K562 (cell line): ENCODE results near the gene TXK. TPM values are rescaled to one million over a fixed set of nuclear protein-coding genes. Genes with fewer than 3 reads are reported as not detected.

Experiments
- ARHGAP35 ChIP-seq: fragments of 450-650 bp; IDR thresholded peaks from 2 replicates; pipeline ENCODE4 v1.6.1; 2018; ENCODE audit not compliant: partially characterized antibody
- ARID1B ChIP-seq: fragments of 450-650 bp; IDR thresholded peaks from 2 replicates; pipeline ENCODE4 v1.6.1; 2016; ENCODE audit warnings: antibody characterized with exemption, mild to moderate bottlenecking, inconsistent platforms
- BDP1 ChIP-seq: IDR thresholded peaks from 3 replicates; pipeline ENCODE4 v1.6.1; 2011; ENCODE audit not compliant: insufficient read length, insufficient read depth
- CBFA2T2 ChIP-seq: fragments of 450-650 bp; conservative IDR thresholded peaks from 2 replicates; pipeline ENCODE4 v1.6.1; 2017; ENCODE audit warnings: mild to moderate bottlenecking
- CBFA2T3 ChIP-seq: fragments of 450-650 bp; IDR thresholded peaks from 2 replicates; pipeline ENCODE4 v1.6.1; 2017
- E4F1 ChIP-seq: fragments of 250-450 bp; sonication (Bioruptor Pico); IDR thresholded peaks from 2 replicates; pipeline ENCODE4 v1.5.0; 2021; ENCODE audit warnings: mild to moderate bottlenecking, borderline replicate concordance
- ETV6 ChIP-seq, 3 experiments: fragments of 150-350 bp in 1 of 3; sonication (generic) in 1 of 3; formaldehyde crosslinking in 1 of 3; IDR thresholded peaks; 2 replicates each; pipeline versions ENCODE4 v1.6.1 to v1.8.0; 2014 to 2022; ENCODE audit warnings: borderline replicate concordance in 2 of 3, low read depth in 2 of 3, antibody characterized with exemption in 1 of 3, low read length in 1 of 3, mild to moderate bottlenecking in 1 of 3, missing genetic modification reagents in 1 of 3
- HLTF ChIP-seq: fragments of 450-650 bp; IDR thresholded peaks from 2 replicates; pipeline ENCODE4 v1.6.1; 2016
- JUND ChIP-seq, 2 experiments: IDR thresholded peaks; 2 replicates in 1 of 2; 3 replicates in 1 of 2; pipeline ENCODE4 v1.6.1; 2011; ENCODE audit warnings: borderline replicate concordance in 2 of 2, low read depth in 2 of 2, low read length in 2 of 2, improper control_type of control experiment in 1 of 2, missing biosample characterization in 1 of 2, missing genetic modification characterization in 1 of 2, missing genetic modification reagents in 1 of 2
- KDM1A ChIP-seq, 2 experiments: fragments of 450-650 bp; IDR thresholded peaks; 2 replicates each; pipeline ENCODE4 v1.6.1; 2016; ENCODE audit warnings: mild to moderate bottlenecking in 2 of 2
- MAX ChIP-seq: sonication (generic); formaldehyde crosslinking; IDR thresholded peaks from 2 replicates; pipeline ENCODE4 v1.9.0; 2022; ENCODE audit warnings: mild to moderate bottlenecking, missing genetic modification reagents
- NFIC ChIP-seq: fragments of 450-650 bp; IDR thresholded peaks from 2 replicates; pipeline ENCODE4 v1.6.1; 2017; ENCODE audit warnings: mild to moderate bottlenecking, inconsistent platforms
- NR0B1 ChIP-seq: fragments of 450-650 bp; IDR thresholded peaks from one replicate; pipeline ENCODE4 v1.6.1; 2018; ENCODE audit warnings: mild to moderate bottlenecking, moderate library complexity; ENCODE audit not compliant: partially characterized antibody
- POU5F1 ChIP-seq: fragments of 150-350 bp; IDR thresholded peaks from 2 replicates; pipeline ENCODE4 v1.6.1; 2014; ENCODE audit warnings: borderline replicate concordance, low read length, low read depth, mild to moderate bottlenecking; ENCODE audit not compliant: partially characterized antibody
- SAFB ChIP-seq: fragments of 200-400 bp; formaldehyde crosslinking; IDR thresholded peaks from 2 replicates; pipeline ENCODE4 v1.6.1; 2017; ENCODE audit warnings: low read depth, low read length, borderline replicate concordance
- SMARCA4 ChIP-seq: fragments of 450-650 bp; IDR thresholded peaks from 2 replicates; pipeline ENCODE4 v1.6.1; 2016
- SMARCE1 ChIP-seq: fragments of 450-650 bp; IDR thresholded peaks from 2 replicates; pipeline ENCODE4 v1.7.1; 2016; ENCODE audit warnings: mild to moderate bottlenecking
- SRF ChIP-seq, 2 experiments: fragments of 250-450, 450-650 bp in 1 of 2; sonication (Bioruptor Pico) in 1 of 2; sonication (generic) in 1 of 2; formaldehyde crosslinking; IDR thresholded peaks; 2 replicates each; pipeline versions ENCODE4 v1.5.0 to v1.5.1; 2020 to 2022; ENCODE audit warnings: mild to moderate bottlenecking in 1 of 2, missing genetic modification reagents in 1 of 2
- TAF9B ChIP-seq: fragments of 450-650 bp; IDR thresholded peaks from 2 replicates; pipeline ENCODE4 v1.6.1; 2018; ENCODE audit warnings: mild to moderate bottlenecking; ENCODE audit not compliant: partially characterized antibody
- TCF3 ChIP-seq: sonication (generic); formaldehyde crosslinking; IDR thresholded peaks from 2 replicates; pipeline ENCODE4 v1.4.0; 2020; ENCODE audit warnings: mild to moderate bottlenecking, missing genetic modification reagents
- TEAD1 ChIP-seq, 2 experiments: fragments of 450-650 bp in 1 of 2; sonication (generic) in 1 of 2; formaldehyde crosslinking; IDR thresholded peaks; 2 replicates each; pipeline versions ENCODE4 v1.4.0 to v1.8.0; 2020 to 2022; ENCODE audit warnings: mild to moderate bottlenecking in 2 of 2, missing genetic modification reagents in 1 of 2
- TEAD4 ChIP-seq, 2 experiments: sonication (generic) in 1 of 2; formaldehyde crosslinking in 1 of 2; IDR thresholded peaks; 2 replicates each; pipeline versions ENCODE4 v1.6.1 to v1.8.0; 2012 to 2022; ENCODE audit warnings: borderline replicate concordance in 1 of 2, inconsistent platforms in 1 of 2, low read length in 1 of 2, mild to moderate bottlenecking in 1 of 2, missing genetic modification reagents in 1 of 2
- ZBTB7A ChIP-seq: IDR thresholded peaks from 2 replicates; pipeline ENCODE4 v1.6.1; 2011; ENCODE audit warnings: low read depth, mild to moderate bottlenecking, low read length, moderate library complexity, borderline replicate concordance; ENCODE audit not compliant: control insufficient read depth
- ZNF146 ChIP-seq: IDR thresholded peaks from one replicate; pipeline ENCODE4 v1.6.1; 2018; ENCODE audit warnings: missing compliant biosample characterization; ENCODE audit not compliant: unreplicated experiment
- ZNF561 ChIP-seq: fragments of 450-650 bp; formaldehyde crosslinking; conservative IDR thresholded peaks from 2 replicates; pipeline ENCODE4 v1.4.0; 2020; ENCODE audit warnings: mild to moderate bottlenecking, moderate library complexity
- ZNF76 ChIP-seq: fragments of 250-450 bp; sonication (Bioruptor Pico); IDR thresholded peaks from 2 replicates; pipeline ENCODE4 v1.4.0; 2020; ENCODE audit warnings: mild to moderate bottlenecking, moderate library complexity, borderline replicate concordance
- polyA plus RNA-seq, 8 experiments: library from polyadenylated mRNA; depleted of rRNA in 4 of 8; stranded (reverse) in 5 of 8; unstranded in 3 of 8; fragments of >200 nt; fragmentation: Nextera tagmentation in 2 of 8; fragmentation: Illumina TruSeq in 1 of 8; extraction: Ambion mirVana in 2 of 8; extraction: Trizol in 1 of 8; gene quantifications; 2 replicates each; pipeline versions ENCODE4 v1.2.1 to v1.2.3, GENCODE V29; 2011 to 2014; ENCODE audit warnings: inconsistent platforms in 1 of 8, missing spikeins in 1 of 8
- total RNA-seq, 7 experiments: library from RNA; depleted of rRNA in 6 of 7; stranded (reverse); fragments of >200 nt in 6 of 7; fragmentation: Illumina TruSeq in 2 of 7; extraction: Trizol in 2 of 7; gene quantifications; 2 replicates each; pipeline versions ENCODE4 v1.2.1 to v1.2.3, GENCODE V29; 2011 to 2021; ENCODE audit warnings: low replicate concordance in 1 of 7

The TXK gene
- total and polyA plus RNA-seq, 9 of the 15 experiments (the other 6 are each of a cell fraction or from before 2014, with no cell fraction given), result 0.24 to 1.1 (median 0.45) TPM; not detected in 1

DNA sequence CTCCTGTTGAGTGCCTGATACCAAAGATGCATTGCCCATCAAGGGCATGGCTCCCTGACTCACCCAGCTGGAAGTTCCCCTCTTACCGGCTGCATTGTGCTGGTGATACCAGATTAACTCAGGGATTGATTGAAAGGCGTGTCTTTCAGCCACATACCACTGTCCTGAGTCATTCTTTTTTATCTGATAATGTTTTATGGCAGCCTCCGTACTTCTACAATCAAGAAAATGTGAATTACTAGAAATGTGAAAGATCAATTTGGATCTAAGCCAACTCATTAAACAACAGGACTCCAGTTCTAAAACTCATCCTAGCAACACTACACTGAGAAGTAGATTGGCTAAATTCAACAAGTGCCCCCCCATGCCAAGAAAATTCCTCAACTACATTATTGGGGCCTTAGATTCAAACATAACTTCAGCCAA is 40.0 kb downstream of the TXK start (continued):
- TF ChIP-seq JUND (IDR thresholded peaks at IDR 0.05; ENCODE audit: borderline replicate concordance, low read depth, low read length) (peak; percentile 86), JUND (tag; IDR thresholded peaks at IDR 0.05; ENCODE audit: borderline replicate concordance, low read depth, low read length) (peak; percentile 83; the same call in 2 of the 3 replicates), ZNF76 (CRISPR knock-in tag) (no peak), MAX (CRISPR knock-in tag) (no peak), ZBTB7A (no peak), POU5F1 (no peak), ZNF561 (no peak), ARID1B (peak; percentile 45), TAF9B (no peak), E4F1 (CRISPR knock-in tag) (no peak), BDP1 (no peak), CBFA2T2 (0 out of 2 replicates have a peak, but pooled peaks have one; percentile 27), KDM1A (IDR thresholded peaks at IDR 0.05) (peak in 1 of 2 experiments; percentile 8; a peak in 1 of 4 replicates), CBFA2T3 (peak; percentile 56), TEAD4 (IDR thresholded peaks at IDR 0.05; ENCODE audit: low read length) (peak; percentile 68), TEAD4 (CRISPR knock-in tag; IDR thresholded peaks at IDR 0.05; ENCODE audit: borderline replicate concordance) (no peak), NFIC (peak; percentile 49; the same call in 1 of the 2 replicates), SAFB (no peak), SRF (CRISPR knock-in tag; IDR thresholded peaks at IDR 0.05) (no peak), TEAD1 (CRISPR knock-in tag; IDR thresholded peaks at IDR 0.05) (peak in 1 of 2 experiments; percentile 53; a peak in 1 of 4 replicates), HLTF (no peak), ZNF146 (CRISPR knock-in tag) (no peak), SMARCE1 (peak; percentile 30; the same call in 1 of the 2 replicates), NR0B1 (no peak), ARHGAP35 (no peak), ETV6 (IDR thresholded peaks at IDR 0.05; ENCODE audit: borderline replicate concordance in 1 of 2, low read depth in 2 of 2, low read length in 1 of 2) (no peak), ETV6 (CRISPR knock-in tag; IDR thresholded peaks at IDR 0.05; ENCODE audit: borderline replicate concordance) (no peak), TCF3 (CRISPR knock-in tag) (peak; percentile 8; the same call in 1 of the 2 replicates), SMARCA4 (0 out of 2 replicates have a peak, but pooled peaks have one; percentile 15)
